Caco-2 (cell line): ENCODE measurements around the gene SAMM50. TPM values are rescaled to one million over a fixed set of nuclear protein-coding genes. Genes with fewer than 3 reads are reported as not detected.

ENCODE experiments used
- BruUV-seq: library from RNA; stranded (reverse); fragments of 400-500 nt; replicated peaks from 2 replicates; lab custom pipeline; 2021; lab: Mats Ljungman, UMichigan
- CTCF ChIA-PET: fragments of 300-600 bp; sonication (Branson Sonifier 250); formaldehyde crosslinking; loops from one replicate; lab custom pipeline; 2022; ENCODE audit warnings: antibody characterized with exemption; lab: Charles Lee
- POLR2A ChIA-PET: fragments of 300-600 bp; sonication (Branson Sonifier 250); formaldehyde crosslinking; loops from one replicate; lab custom pipeline; 2022; ENCODE audit warnings: antibody characterized with exemption; lab: Charles Lee
- DNase-seq, 2 experiments: peaks; one replicate each; pipeline versions ENCODE4 v3.0.0 to v3.0.0-alpha.2; 2020 to 2022
- H3K27me3 ChIP-seq: replicated peaks from 2 replicates; pipeline ENCODE4 v1.6.0; 2011; ENCODE audit warnings: low read length; ENCODE audit not compliant: control insufficient read depth, insufficient read depth
- H3K36me3 ChIP-seq: 2 replicates; pipeline ENCODE4 v1.5.1; 2011; ENCODE audit warnings: low read length; ENCODE audit not compliant: control insufficient read depth, insufficient read depth
- H3K4me1 ChIP-seq: fragments of 250-450 bp; sonication (Bioruptor Pico); 2 replicates; pipeline ENCODE4 v1.5.1; 2020; ENCODE audit warnings: mild to moderate bottlenecking
- H3K4me3 ChIP-seq: 2 replicates; pipeline ENCODE4 v1.5.1; 2011; ENCODE audit warnings: low read depth, mild to moderate bottlenecking, control low read depth, low read length
- H3K9me3 ChIP-seq: fragments of 250-450 bp; sonication (Bioruptor Pico); 2 replicates; pipeline ENCODE4 v1.5.1; 2020; ENCODE audit warnings: mild to moderate bottlenecking, moderate library complexity
- H3K27ac Mint-ChIP-seq: one replicate; pipeline ENCODE4 v1.8.0; 2022; ENCODE audit warnings: mixed read lengths; ENCODE audit not compliant: unreplicated experiment
- H3K27me3 Mint-ChIP-seq: one replicate; pipeline ENCODE4 v1.8.0; 2022; ENCODE audit warnings: mixed read lengths; ENCODE audit not compliant: insufficient read depth, unreplicated experiment
- H3K36me3 Mint-ChIP-seq: one replicate; pipeline ENCODE4 v1.8.0; 2022; ENCODE audit warnings: mild to moderate bottlenecking, mixed read lengths; ENCODE audit not compliant: insufficient read depth, unreplicated experiment
- H3K4me1 Mint-ChIP-seq: one replicate; pipeline ENCODE4 v1.8.0; 2022; ENCODE audit warnings: low read depth, mixed read lengths; ENCODE audit not compliant: unreplicated experiment
- H3K4me3 Mint-ChIP-seq: one replicate; pipeline ENCODE4 v1.8.0; 2022; ENCODE audit warnings: mild to moderate bottlenecking, moderate library complexity, mixed read lengths; ENCODE audit not compliant: unreplicated experiment
- H3K9me3 Mint-ChIP-seq: one replicate; pipeline ENCODE4 v1.8.0; 2022; ENCODE audit warnings: mixed read lengths; ENCODE audit not compliant: unreplicated experiment
- CTCF ChIP-seq, 2 experiments: fragments of 200-600 bp in 1 of 2; IDR thresholded peaks; 1 replicate in 1 of 2; 2 replicates in 1 of 2; pipeline versions ENCODE4 v1.5.1 to v1.8.0; 2011 to 2022; ENCODE audit warnings: antibody characterized with exemption in 1 of 2, control low read depth in 1 of 2, inconsistent platforms in 1 of 2, low read depth in 1 of 2, low read length in 1 of 2, mild to moderate bottlenecking in 1 of 2, moderate library complexity in 1 of 2; ENCODE audit not compliant: insufficient read depth in 1 of 2, severe bottlenecking in 1 of 2, unreplicated experiment in 1 of 2
- intact Hi-C: fragments of 100-400 bp; cut with micrococcal nuclease; formaldehyde crosslinking; loops from one replicate; pipeline ENCODE4 v1.10.0; 2022; ENCODE audit not compliant: unreplicated experiment
- total RNA-seq: library from RNA; stranded (reverse); gene quantifications from 2 replicates; pipeline ENCODE4 v1.2.3, GENCODE V29; 2022

Gene SAMM50
- total RNA-seq, 1 experiment from 2014 or later: 66.4 TPM

GRCh38 chr22:43923191-43923590 is 32.1 kb upstream of the SAMM50 start:
- H3K27ac Mint-ChIP-seq: no peak overlapping the region
- peak in 1 of 2 experiments; percentile 8 for DNase-seq
- H3K4me3 ChIP-seq: peak overlapping the region; percentile 42
- ChIA-PET CTCF (interaction anchor here (0.6 to 1.3 kb wide), 5 partner anchors 21 to 197 kb away, joined by 3 to 6 read pairs (median 4); no protein-coding TSS in a partner anchor), POLR2A (interaction anchor here (0.6 kb wide), 1 partner anchor 712 kb away, joined by 3 read pairs; no protein-coding TSS in a partner anchor)
- BruUV-seq: no TSS peak
- H3K27me3 Mint-ChIP-seq: peaks cover 6% of the 10 kb centered on the region
- intact Hi-C loops: no loop called here
- TF ChIP-seq CTCF (IDR thresholded peaks at IDR 0.05; ENCODE audit: insufficient read depth in 1 of 2, low read depth in 1 of 2, low read length in 1 of 2, severe bottlenecking in 1 of 2, unreplicated experiment in 1 of 2): no peak
- H3K9me3 Mint-ChIP-seq: no peaks in the 10 kb centered on the region
- no peaks in the 10 kb centered on the region for H3K27me3 ChIP-seq
- no peaks in the 10 kb centered on the region for H3K4me1 Mint-ChIP-seq
- peak overlapping the region; percentile 74 for H3K4me3 Mint-ChIP-seq
- peaks cover 20% of the 10 kb centered on the region for H3K4me1 ChIP-seq
- peaks cover 10% of the 10 kb centered on the region for H3K36me3 Mint-ChIP-seq
- no peaks in the 10 kb centered on the region for H3K9me3 ChIP-seq
- 0 out of 2 replicates have a peak, but pooled peaks cover 1% of the 10 kb centered on the region for H3K36me3 ChIP-seq

- peak; percentile 92 to 95 for DNase-seq
- no TSS peak for BruUV-seq
- peaks cover 20% of the 10 kb centered on the region for H3K4me1 ChIP-seq
- CTCF ChIA-PET: interaction anchor here (0.6 to 1.3 kb wide), 4 partner anchors 21 to 41 kb away, joined by 3 to 6 read pairs (median 4); no protein-coding TSS in a partner anchor
- Mint-ChIP-seq H3K36me3 (peaks cover 10% of the 10 kb centered on the region), H3K27me3 (peaks cover 6% of the 10 kb centered on the region), H3K27ac (no peak within 1 kb of the TSS), H3K4me3 (peak within 1 kb of the TSS; percentile 74), H3K4me1 (no peaks in the 10 kb centered on the region), H3K9me3 (no peaks in the 10 kb centered on the region)
- TF ChIP-seq CTCF (IDR thresholded peaks at IDR 0.05; ENCODE audit: insufficient read depth in 1 of 2, low read depth in 1 of 2, low read length in 1 of 2, severe bottlenecking in 1 of 2, unreplicated experiment in 1 of 2): peak in 1 of 2 experiments; percentile 49
- 0 out of 2 replicates have a peak, but pooled peaks cover 1% of the 10 kb centered on the region for H3K36me3 ChIP-seq
- no peaks in the 10 kb centered on the region for H3K9me3 ChIP-seq
- H3K27me3 ChIP-seq: no peaks in the 10 kb centered on the region
- POLR2A ChIA-PET: interaction anchor here (0.6 kb wide), 1 partner anchor 711 kb away, joined by 3 read pairs; no protein-coding TSS in a partner anchor
- intact Hi-C loops: loop anchor here (2.0 kb wide), 1 partner anchor 23 kb away; no protein-coding TSS in a partner anchor
- peak within 1 kb of the TSS; percentile 91 for H3K4me3 ChIP-seq
Measured at GRCh38 chr22:43923631-43924464, 31.4 kb upstream of the SAMM50 start, which contains the start of gene PNPLA3. Gene PNPLA3, plus strand, starts transcription at chr22:43923805. Its CDS starts 107 bp downstream, at chr22:43923912.

DNA sequence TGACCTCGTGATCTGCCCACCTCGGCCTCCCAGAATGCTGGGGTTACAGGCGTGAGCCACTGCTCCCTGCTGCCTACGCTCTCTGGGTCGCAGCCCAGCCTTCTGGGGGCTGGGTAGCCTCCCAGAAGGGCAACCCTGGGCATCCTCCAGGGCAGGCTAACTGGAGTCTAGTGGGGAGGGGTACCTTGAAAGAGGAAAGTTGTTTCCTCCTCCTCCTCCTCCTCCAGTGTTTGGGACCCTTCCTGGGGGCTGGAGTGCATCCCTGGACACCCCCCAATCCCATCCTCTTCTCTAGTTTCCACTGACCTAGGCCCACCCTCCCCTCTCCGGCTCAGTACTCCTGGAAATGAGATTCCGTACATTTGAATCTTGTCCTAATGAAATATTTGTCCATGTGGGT is 30.4 kb upstream of the SAMM50 start:
- no peak overlapping the region for H3K27ac Mint-ChIP-seq

More for the DNA sequence above, 30.4 kb upstream of the SAMM50 start:
- no peak for TF ChIP-seq CTCF (IDR thresholded peaks at IDR 0.05; ENCODE audit: insufficient read depth in 1 of 2, low read depth in 1 of 2, low read length in 1 of 2, severe bottlenecking in 1 of 2, unreplicated experiment in 1 of 2)
- Mint-ChIP-seq H3K36me3 (peaks cover 10% of the 10 kb centered on the region), H3K4me1 (no peaks in the 10 kb centered on the region), H3K9me3 (no peaks in the 10 kb centered on the region), H3K27me3 (peaks cover 3% of the 10 kb centered on the region), H3K4me3 (peak overlapping the region; percentile 74)
- intact Hi-C loops: loop anchor here (2.0 kb wide), 1 partner anchor 22 kb away; no protein-coding TSS in a partner anchor
- Histone ChIP-seq H3K27me3 (no peaks in the 10 kb centered on the region), H3K36me3 (0 out of 2 replicates have a peak, but pooled peaks cover 1% of the 10 kb centered on the region), H3K4me1 (peaks cover 20% of the 10 kb centered on the region), H3K9me3 (no peaks in the 10 kb centered on the region), H3K4me3 (peak overlapping the region; percentile 91)
- POLR2A ChIA-PET: no interaction called here
- no peak for DNase-seq
- CTCF ChIA-PET: no interaction called here
- no TSS peak for BruUV-seq
